GM12878 (cell line): Measurements from ENCODE around the gene CHRNB2. TPM values are rescaled to one million over a fixed set of nuclear protein-coding genes. Genes with fewer than 3 reads are reported as not detected.

Experiments
- ATAC-seq: fragments of 200-7000 bp; cut with Tn5 transposase; 3 replicates; pipeline ENCODE4 v1.9.1; 2020; ENCODE audit warnings: mild to moderate bottlenecking, moderate library complexity
- BruUV-seq: library from RNA; stranded (reverse); fragments of 400-500 nt; replicated peaks from 2 replicates; lab custom pipeline; 2021; lab: Mats Ljungman, UMichigan
- CTCF ChIA-PET: fragments of 300-600 bp; sonication (Branson Sonifier 250); formaldehyde crosslinking; extraction: SDS; loops from one replicate; lab custom pipeline; 2021; ENCODE audit warnings: inconsistent platforms; lab: Yijun Ruan, JAX
- POLR2A ChIA-PET: fragments of 350-600 bp; formaldehyde crosslinking; extraction: SDS; loops from one replicate; lab custom pipeline; 2021; ENCODE audit warnings: inconsistent platforms; lab: Charles Lee
- RAD21 ChIA-PET: fragments of 300-600 bp; sonication (Branson Sonifier 250); formaldehyde crosslinking; loops from one replicate; lab custom pipeline; 2023; ENCODE audit warnings: antibody characterized with exemption; ENCODE audit not compliant: unreplicated experiment; lab: Charles Lee
- SMC1A ChIA-PET: fragments of 300-600 bp; sonication (Branson Sonifier 250); formaldehyde crosslinking; loops from one replicate; lab custom pipeline; 2023; ENCODE audit not compliant: unreplicated experiment, uncharacterized antibody; lab: Charles Lee
- DNase-seq: peaks from one replicate; pipeline ENCODE4 v3.0.0-alpha.2; 2011; ENCODE audit warnings: low read depth, low spot score
- FAIRE-seq: peaks from 3 replicates; lab custom pipeline; 2011; peaks lifted over from hg19 to GRCh38; lab: Jason Lieb, UNC
- H2AFZ ChIP-seq: 2 replicates; pipeline ENCODE4 v1.6.0; 2011; ENCODE audit warnings: low read depth, low read length, control low read depth; ENCODE audit not compliant: control insufficient read depth
- H3K27ac ChIP-seq: 2 replicates; pipeline ENCODE4 v1.5.1; 2011; ENCODE audit warnings: control low read depth; ENCODE audit not compliant: control insufficient read depth, insufficient read depth
- H3K27me3 ChIP-seq, 2 experiments: replicated peaks in 1 of 2; 2 replicates each; pipeline versions ENCODE4 v1.6.0 to v1.6.1; 2011; ENCODE audit warnings: low read length in 1 of 2; ENCODE audit not compliant: control insufficient read depth in 2 of 2, insufficient read depth in 2 of 2
- H3K36me3 ChIP-seq, 2 experiments: 2 replicates each; pipeline ENCODE4 v1.5.1; 2011; ENCODE audit warnings: low read length in 1 of 2; ENCODE audit not compliant: control insufficient read depth in 2 of 2, insufficient read depth in 2 of 2
- H3K4me1 ChIP-seq: 2 replicates; pipeline ENCODE4 v1.6.1; 2011; ENCODE audit warnings: mild to moderate bottlenecking, low read length, moderate library complexity, mixed read lengths; ENCODE audit not compliant: control insufficient read depth, insufficient read depth
- H3K4me2 ChIP-seq: 2 replicates; pipeline ENCODE4 v1.6.0; 2011; ENCODE audit warnings: control low read depth; ENCODE audit not compliant: control insufficient read depth, insufficient read depth
- H3K4me3 ChIP-seq: fragments of 200-600 bp; sonication (generic); 2 replicates; pipeline ENCODE4 v1.5.1; 2016
- H3K79me2 ChIP-seq: 2 replicates; pipeline ENCODE4 v1.6.0; 2011; ENCODE audit warnings: low read length; ENCODE audit not compliant: control insufficient read depth, insufficient read depth
- H3K9ac ChIP-seq: 2 replicates; pipeline ENCODE4 v1.8.0; 2011; ENCODE audit warnings: low read length, control low read depth, mixed read lengths; ENCODE audit not compliant: control insufficient read depth, insufficient read depth
- H3K9me3 ChIP-seq: replicated peaks from 3 replicates; pipeline ENCODE4 v1.5.1; 2011; ENCODE audit warnings: mild to moderate bottlenecking, low read length; ENCODE audit not compliant: control insufficient read depth, insufficient read depth
- H4K20me1 ChIP-seq: 2 replicates; pipeline ENCODE4 v1.6.0; 2011; ENCODE audit not compliant: control insufficient read depth, insufficient read depth
- BCL3 ChIP-seq: IDR thresholded peaks from 2 replicates; pipeline ENCODE4 v1.6.1; 2011; ENCODE audit warnings: borderline replicate concordance, low read depth, mild to moderate bottlenecking, moderate library complexity, low read length; ENCODE audit not compliant: insufficient read depth, poor library complexity, severe bottlenecking
- BCLAF1 ChIP-seq: fragments of 450-650 bp; IDR thresholded peaks from 2 replicates; pipeline ENCODE4 v1.6.1; 2017; ENCODE audit warnings: antibody characterized with exemption, mild to moderate bottlenecking, moderate library complexity
- CBFB ChIP-seq: IDR thresholded peaks from 2 replicates; pipeline ENCODE4 v1.6.1; 2016; ENCODE audit warnings: antibody characterized with exemption, low read depth
- EGR1 ChIP-seq, 2 experiments: IDR thresholded peaks; 1 replicate in 1 of 2; 2 replicates in 1 of 2; pipeline ENCODE4 v1.6.1; 2011 to 2012; ENCODE audit warnings: low read depth in 2 of 2, low read length in 2 of 2, borderline replicate concordance in 1 of 2, mild to moderate bottlenecking in 1 of 2, moderate library complexity in 1 of 2
- ESRRA ChIP-seq: IDR thresholded peaks from 2 replicates; pipeline ENCODE4 v1.6.1; 2012; ENCODE audit warnings: mild to moderate bottlenecking, low read length, improper control_type of control experiment
- JUNB ChIP-seq: IDR thresholded peaks from 2 replicates; pipeline ENCODE4 v1.6.1; 2016; ENCODE audit warnings: antibody characterized with exemption, mild to moderate bottlenecking
- PML ChIP-seq: IDR thresholded peaks from 2 replicates; pipeline ENCODE4 v1.6.1; 2012; ENCODE audit warnings: low read length, inconsistent platforms
- POU2F2 ChIP-seq: IDR thresholded peaks from 3 replicates; pipeline ENCODE4 v1.6.1; 2011; ENCODE audit warnings: low read depth, mild to moderate bottlenecking, low read length, borderline replicate concordance
- RBBP5 ChIP-seq: fragments of 200-600 bp; sonication (generic); conservative IDR thresholded peaks from 2 replicates; pipeline ENCODE4 v1.6.1; 2016
- REST ChIP-seq: IDR thresholded peaks from 2 replicates; pipeline ENCODE4 v1.6.1; 2012; ENCODE audit warnings: mild to moderate bottlenecking, low read depth, low read length
- SMAD1 ChIP-seq: fragments of 450-650 bp; IDR thresholded peaks from 2 replicates; pipeline ENCODE4 v1.6.1; 2018; ENCODE audit warnings: mild to moderate bottlenecking, low read depth; ENCODE audit not compliant: partially characterized antibody
- SRF ChIP-seq, 2 experiments: IDR thresholded peaks; 2 replicates each; pipeline ENCODE4 v1.6.1; 2011; ENCODE audit warnings: low read depth in 2 of 2, low read length in 2 of 2, mild to moderate bottlenecking in 1 of 2, moderate library complexity in 1 of 2
- STAT3 ChIP-seq: IDR thresholded peaks from 2 replicates; pipeline ENCODE4 v1.6.1; 2011; ENCODE audit warnings: low read depth, low read length, improper control_type of control experiment
- WGBS: methylation state at CpG from one replicate; pipeline ENCODE4 v1.1.6; 2016; ENCODE audit warnings: low lambda C conversion rate; ENCODE audit not compliant: insufficient replicate concordance, insufficient coverage; ENCODE audit errors: missing lambda C conversion rate; 5-methylcytosine and 5-hydroxymethylcytosine counted together
- in situ Hi-C: fragments of 300-500 bp; cut with MboI; formaldehyde crosslinking; loops from 9 replicates; pipeline ENCODE4 v1.14.3; 2018; ENCODE audit warnings: mixed read lengths
- intact Hi-C: fragments of 100-400 bp; cut with micrococcal nuclease; formaldehyde crosslinking; loops from one replicate; pipeline ENCODE4 v1.14.2; 2022; ENCODE audit not compliant: unreplicated experiment
- polyA plus RNA-seq, 11 experiments: library from polyadenylated mRNA; depleted of rRNA in 4 of 11; unstranded in 6 of 11; stranded (reverse) in 5 of 11; fragments of >200 nt; fragmentation: Nextera tagmentation in 4 of 11; fragmentation: Illumina TruSeq in 1 of 11; extraction: Ambion mirVana in 4 of 11; extraction: Trizol in 1 of 11; gene quantifications; 1 replicate in 1 of 11; 2 replicates in 10 of 11; pipeline versions ENCODE4 v1.2.1 to v1.2.3, GENCODE V29; 2011 to 2016; ENCODE audit warnings: inconsistent platforms in 2 of 11, missing spikeins in 2 of 11, low read depth in 1 of 11
- total RNA-seq, 4 experiments: library from RNA; depleted of rRNA in 3 of 4; stranded (reverse); fragments of >200 nt in 3 of 4; fragmentation: Illumina TruSeq in 1 of 4; extraction: Trizol in 1 of 4; gene quantifications; 2 replicates each; pipeline versions ENCODE4 v1.2.1 to v1.2.3, GENCODE V29; 2013 to 2021

CHRNB2 gene
- total and polyA plus RNA-seq, 10 of the 15 experiments (the other 5 are each of a cell fraction or from before 2014, with no cell fraction given) = 0.01 to 0.11 (median 0.03) TPM; not detected in 6

GRCh38 chr1:154541231-154541630, 26.3 kb upstream of the CHRNB2 start (continued):
- TF ChIP-seq EGR1 (IDR thresholded peaks at IDR 0.05; ENCODE audit: borderline replicate concordance in 1 of 2, low read depth in 2 of 2, low read length in 2 of 2) (no peak), CBFB (no peak)

GRCh38 chr1:154546264-154547063, 21.1 kb upstream of the CHRNB2 start:
- H3K4me2 ChIP-seq = no peak overlapping the region
- H2AFZ ChIP-seq = no peak overlapping the region
- H3K36me3 ChIP-seq = peaks cover 13 to 29% of the 10 kb centered on the region in 2 experiments
- H3K27ac ChIP-seq = no peak overlapping the region
- ATAC-seq (peak; percentile 87), FAIRE-seq (peak; percentile 7), DNase-seq (peak; percentile 13)
- no peaks in the 10 kb centered on the region; a peak in 1 of 4 replicates for H3K27me3 ChIP-seq
- H3K9me3 ChIP-seq = no peaks in the 10 kb centered on the region
- intact Hi-C loops = loop anchor here (1.0 to 5.0 kb wide), 2 partner anchors 66 to 209 kb away; no protein-coding TSS in a partner anchor
- H3K9ac ChIP-seq = no peak overlapping the region
- SMC1A ChIA-PET = interaction anchor here (0.6 to 6.9 kb wide), 23 partner anchors 9 to 441 kb away, joined by 3 to 151 read pairs (median 4); partner anchors contain the start of gene UBE2Q1
- in situ Hi-C loops = no loop called here
- BruUV-seq = no TSS peak
- RAD21 ChIA-PET = interaction anchor here (0.7 to 7.0 kb wide), 19 partner anchors 14 to 532 kb away, joined by 3 to 189 read pairs (median 4); partner anchors contain the start of genes EFNA3 and IL6R
- no peaks in the 10 kb centered on the region; the same call in 1 of the 2 replicates for H3K79me2 ChIP-seq
- CTCF ChIA-PET = interaction anchor here (0.6 to 6.1 kb wide), 55 partner anchors 9 to 740 kb away, joined by 3 to 302 read pairs (median 4); partner anchors contain the start of gene ATP8B2
- H4K20me1 ChIP-seq = peaks cover 6% of the 10 kb centered on the region; the same call in 1 of the 2 replicates
- H3K4me3 ChIP-seq = no peak overlapping the region
- POLR2A ChIA-PET = interaction anchor here (1.9 kb wide), 1 partner anchor 66 kb away, joined by 11 read pairs; no protein-coding TSS in a partner anchor
- 66% methylated on average over 13 of the region's 13 CpGs for WGBS
- peaks cover 15% of the 10 kb centered on the region for H3K4me1 ChIP-seq
- TF ChIP-seq BCL3 (no peak), RBBP5 (no peak), POU2F2 (0 out of 3 replicates have a peak, but pooled peaks have one; percentile 24), BCLAF1 (no peak), JUNB (no peak), SRF (IDR thresholded peaks at IDR 0.05; ENCODE audit: low read depth in 2 of 2, low read length in 2 of 2) (no peak), PML (no peak), STAT3 (no peak), REST (no peak), SMAD1 (no peak), ESRRA (no peak)
